ENCODE data around the gene WDR74.

GRCh38 chr11:62830904-62831519 is 8.4 kb downstream of the WDR74 start:
- TF ChIP-seq POLR2AphosphoS5 (IDR thresholded peaks at IDR 0.05; ENCODE audit: low read depth, low read length) = 0 out of 2 replicates have a peak, but pooled peaks have one; percentile 32
- no peak for TF ChIP-seq POLR2A (IDR thresholded peaks at IDR 0.05; ENCODE audit: low read depth, low read length)
- TF ChIP-seq PAX5 (IDR thresholded peaks at IDR 0.05; ENCODE audit: insufficient read depth, low read length, severe bottlenecking) = no peak

Data from GM12891 (cell line).